GM10266 (cell line): ENCODE results near the gene BAZ1B.

ENCODE experiments used
- DNase-seq: peaks from one replicate; pipeline ENCODE4 v3.0.0; 2012; ENCODE audit errors: extremely low spot score
- CTCF ChIP-seq: IDR thresholded peaks from 2 replicates; pipeline ENCODE4 v1.5.1; 2012; ENCODE audit warnings: mild to moderate bottlenecking, low read depth; ENCODE audit not compliant: control insufficient read depth, insufficient read depth; ENCODE audit errors: missing control alignments

The BAZ1B gene

GRCh38 chr7:73399185-73400050, 122.7 kb downstream of the BAZ1B start:
- DNase-seq = peak; percentile 59

- no peak for DNase-seq
- no peak for TF ChIP-seq CTCF
Observed at GRCh38 chr7:73397521-73398281, 124.4 kb downstream of the BAZ1B start.

DNA sequence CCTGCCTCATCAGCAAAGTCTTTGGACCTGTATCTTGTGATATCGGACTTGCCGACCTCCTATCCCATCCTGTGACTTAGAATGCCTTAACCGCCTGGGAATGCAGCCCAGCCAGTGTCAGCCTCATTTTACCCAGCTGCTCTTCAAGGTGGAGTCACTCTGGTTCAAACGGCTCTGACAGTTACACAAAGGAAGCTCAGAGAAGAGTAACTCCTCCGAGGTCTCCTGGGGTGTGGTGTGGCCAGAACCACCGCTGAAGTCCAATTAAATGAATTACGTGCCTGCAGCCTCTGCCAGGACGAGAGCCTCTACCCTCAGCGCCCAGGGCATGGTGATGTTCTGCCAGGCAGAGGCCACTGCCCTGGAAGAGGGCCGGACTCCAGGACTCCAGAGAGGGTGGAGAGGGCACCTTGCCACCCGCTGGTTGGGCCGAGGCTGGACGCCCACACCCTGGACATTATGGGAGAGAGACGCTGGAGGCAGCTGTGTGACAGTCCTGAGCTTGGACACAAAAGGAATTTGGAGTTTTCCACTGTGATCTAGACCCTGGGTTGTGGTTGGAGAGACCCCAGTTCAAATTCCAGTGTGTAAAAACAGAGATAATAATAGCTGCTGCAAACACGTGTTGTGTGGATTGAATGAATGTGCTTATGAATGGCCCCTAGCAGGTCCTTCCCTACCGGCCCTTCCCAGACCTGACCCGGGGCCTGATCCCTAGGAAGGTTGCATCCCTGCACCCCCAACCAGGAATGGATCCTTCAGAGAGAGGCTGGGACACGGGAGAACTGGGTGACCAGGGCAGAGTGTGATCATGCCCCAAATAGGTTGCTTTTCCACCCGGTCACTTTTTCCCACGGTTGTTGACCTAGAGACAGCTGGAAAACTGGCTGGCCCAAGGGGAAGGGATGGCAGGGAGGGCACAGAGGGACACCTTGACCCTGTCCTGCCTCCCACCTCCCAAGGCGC, 126.3 kb downstream of the BAZ1B start:
- TF ChIP-seq CTCF = no peak

GRCh38 chr7:73394422-73394821, 127.7 kb downstream of the BAZ1B start:
- no peak for TF ChIP-seq CTCF
- no peak for DNase-seq

More for the DNA sequence above, 126.3 kb downstream of the BAZ1B start:
- DNase-seq = no peak

- no peak for TF ChIP-seq CTCF
Observed at GRCh38 chr7:73391396-73391795, 130.7 kb downstream of the BAZ1B start.

More at GRCh38 chr7:73391396-73391795, 130.7 kb downstream of the BAZ1B start:
- DNase-seq = no peak
